CD4-positive, alpha-beta T cell treated with Interferon alpha-2 for 1 hour (primary cell): ENCODE measurements around the gene LARGE1.

Experiments
- DNase-seq, 2 donors: peaks; one replicate each; pipeline ENCODE4 v3.0.0-alpha.2; 2020 to 2022

Gene LARGE1

DNA sequence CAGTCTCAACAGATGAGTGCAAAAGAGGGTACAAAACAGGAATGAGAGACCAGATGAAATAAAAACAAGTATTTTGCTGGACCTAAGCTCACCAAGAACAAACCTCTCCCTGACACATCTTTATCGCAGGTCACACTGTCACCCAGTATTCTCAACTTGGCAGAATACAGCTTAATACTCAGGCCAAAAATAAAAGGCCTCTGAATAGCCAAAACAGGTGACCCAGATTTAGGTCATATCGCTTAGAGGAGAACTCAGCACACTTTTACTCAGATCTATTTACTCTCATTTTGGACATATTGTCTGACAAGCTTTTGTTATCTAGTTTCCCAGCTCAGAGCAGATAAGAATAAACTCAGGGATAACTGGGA, 645.2 kb downstream of the LARGE1 start:
- DNase-seq, result no peak

DNA sequence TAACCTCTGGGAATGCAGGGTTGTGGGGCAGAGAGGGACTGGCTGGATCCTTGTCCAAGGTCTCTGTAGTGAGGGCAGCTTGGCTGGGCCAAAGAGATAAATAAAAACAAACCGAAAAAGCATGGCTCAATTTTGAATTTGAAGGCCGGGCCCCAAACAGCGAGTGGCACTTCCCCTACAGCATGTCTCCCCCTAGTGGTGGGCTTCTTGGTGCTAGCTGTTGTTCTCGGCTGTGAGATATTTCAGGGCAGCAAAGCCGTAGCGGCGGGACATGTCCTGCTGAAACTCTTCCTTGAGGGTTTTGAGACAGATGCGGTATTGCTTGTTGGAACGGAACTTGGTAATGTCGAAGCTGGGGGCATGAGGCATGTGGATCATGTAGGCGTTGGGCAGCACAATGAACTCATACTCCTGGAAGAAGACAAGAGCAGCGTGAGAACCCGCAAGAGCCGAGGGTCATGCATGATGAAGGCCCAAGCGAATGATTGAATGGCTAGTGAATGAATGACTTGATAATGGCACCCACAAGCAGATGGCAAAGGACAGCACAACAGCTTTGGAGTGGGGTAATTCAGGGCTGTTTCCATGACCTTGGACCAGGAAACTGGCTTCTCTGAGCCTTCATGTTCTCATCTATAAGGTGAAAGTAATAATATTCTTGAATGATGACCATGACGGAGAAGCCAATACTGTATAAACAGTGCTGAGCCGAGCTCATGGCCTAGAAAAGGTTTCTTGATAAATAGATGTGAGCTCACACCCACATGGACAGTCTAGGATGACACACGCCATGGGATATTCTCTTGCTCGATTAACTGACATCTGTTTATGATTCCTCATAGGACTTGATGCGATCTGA, 645.8 kb downstream of the LARGE1 start:
- no peak for DNase-seq

DNA sequence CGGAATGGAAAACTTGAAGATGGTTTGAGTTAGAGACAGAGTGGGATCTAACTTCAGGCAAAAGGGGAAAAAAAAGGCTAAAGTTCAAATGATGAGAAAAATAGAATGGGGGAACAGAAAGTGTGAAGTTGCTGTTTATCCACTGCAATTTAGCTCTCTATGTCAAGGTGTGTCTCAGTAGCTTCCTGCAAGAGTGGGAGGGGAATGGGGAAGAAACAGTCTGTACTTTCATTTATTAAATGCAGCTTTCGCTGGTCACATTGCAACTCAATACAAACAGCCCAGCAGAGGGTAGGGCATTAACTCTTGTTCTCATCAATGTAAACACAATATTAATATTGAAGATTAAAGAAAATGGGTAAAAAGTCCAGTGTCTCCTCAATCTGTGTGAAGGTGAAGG, 647.4 kb downstream of the LARGE1 start:
- DNase-seq, result no peak

DNA sequence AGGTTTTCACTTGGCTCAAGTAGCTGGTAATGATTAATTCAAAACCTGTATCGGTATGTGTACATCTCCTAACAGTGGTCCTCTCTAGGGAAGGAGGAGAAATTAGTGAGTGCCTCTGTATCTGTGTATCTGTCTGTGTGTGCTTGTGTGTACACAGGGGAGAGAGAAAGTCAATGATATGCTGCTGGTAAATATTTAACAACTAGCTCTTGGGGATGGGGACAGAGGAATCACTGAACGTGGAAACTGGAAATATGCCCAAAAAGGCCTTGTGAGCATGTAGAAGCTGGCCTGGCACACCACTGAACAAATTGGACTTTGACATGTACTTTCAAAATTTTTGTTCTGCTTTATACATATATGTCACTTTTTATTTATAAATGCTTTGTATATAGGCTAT, 648.1 kb downstream of the LARGE1 start:
- no peak for DNase-seq

DNA sequence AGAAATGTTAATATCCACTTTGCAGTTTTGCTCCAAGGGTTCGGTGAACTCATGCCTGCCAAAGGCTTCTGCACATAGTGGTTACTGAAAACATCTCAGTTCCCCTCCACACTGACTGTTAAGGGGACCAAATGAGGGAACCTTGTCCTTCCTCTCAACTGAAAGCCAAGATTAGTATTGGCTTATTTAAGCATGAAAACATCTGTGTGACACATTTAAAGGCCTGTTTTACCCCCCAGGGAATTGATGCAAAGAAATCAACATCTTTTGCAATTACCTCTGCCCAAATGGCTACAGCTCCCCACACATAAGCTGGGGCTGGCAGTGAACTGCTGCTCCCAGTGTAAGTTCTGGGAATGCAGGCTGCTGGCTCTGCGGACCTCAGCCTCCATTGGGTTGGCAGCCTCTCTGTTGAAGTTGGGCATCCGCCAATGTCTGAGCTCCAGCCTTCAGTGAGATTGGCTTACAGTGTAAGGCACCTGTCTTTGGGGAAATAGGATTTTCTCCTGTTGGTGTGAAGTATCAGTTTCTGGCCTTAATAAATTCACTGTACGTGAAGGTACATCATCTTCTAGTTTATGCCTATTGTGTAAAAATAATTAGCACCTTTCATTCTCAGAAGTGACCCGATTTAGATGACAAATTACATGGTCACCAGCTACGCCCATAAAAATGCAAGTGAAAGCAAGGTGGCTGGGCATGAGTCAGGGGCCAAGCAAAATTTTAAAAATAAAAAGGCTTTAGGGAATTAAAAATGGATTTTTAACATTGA, 648.7 kb downstream of the LARGE1 start:
- DNase-seq, result peak in 1 of 2 donors; percentile 17

DNA sequence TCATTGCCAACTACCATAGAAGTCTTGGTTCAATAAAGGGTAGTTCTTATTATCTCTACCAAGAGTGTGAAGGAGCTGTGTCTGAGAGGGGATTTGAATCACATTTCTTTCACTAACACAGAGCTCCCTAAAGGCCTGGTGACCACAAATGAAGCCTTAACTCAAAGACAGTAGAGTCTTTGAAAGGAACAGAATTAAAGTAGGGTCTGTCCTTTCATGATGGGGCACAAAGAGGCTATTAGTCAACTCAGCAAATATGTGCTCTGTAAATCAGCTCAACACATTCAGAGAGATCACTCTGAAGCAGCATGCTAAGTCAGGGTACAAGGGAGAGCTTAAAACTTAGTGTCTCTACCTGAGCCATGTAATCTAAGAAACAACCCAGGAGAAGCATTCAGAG, 649.7 kb downstream of the LARGE1 start:
- DNase-seq, result no peak

DNA sequence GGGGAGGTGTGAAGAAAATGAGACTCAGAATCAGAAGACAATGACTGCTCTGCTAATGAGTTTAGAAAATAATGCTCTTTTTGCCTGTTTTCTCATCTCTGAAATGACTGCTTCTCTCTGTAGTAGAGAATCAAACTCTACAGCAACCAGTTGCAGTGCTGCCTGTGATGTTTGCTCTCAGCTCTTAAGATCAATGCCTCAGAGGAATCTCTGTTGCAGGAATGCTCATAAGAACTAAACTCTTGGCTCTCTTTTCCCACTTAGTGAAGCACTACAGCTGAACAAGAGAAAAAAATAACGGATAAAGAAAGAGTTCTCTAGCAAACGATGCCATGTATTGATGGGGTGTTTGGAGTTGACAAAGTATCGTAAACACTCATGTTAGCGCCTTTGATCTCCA, 658.6 kb downstream of the LARGE1 start:
- no peak for DNase-seq

DNA sequence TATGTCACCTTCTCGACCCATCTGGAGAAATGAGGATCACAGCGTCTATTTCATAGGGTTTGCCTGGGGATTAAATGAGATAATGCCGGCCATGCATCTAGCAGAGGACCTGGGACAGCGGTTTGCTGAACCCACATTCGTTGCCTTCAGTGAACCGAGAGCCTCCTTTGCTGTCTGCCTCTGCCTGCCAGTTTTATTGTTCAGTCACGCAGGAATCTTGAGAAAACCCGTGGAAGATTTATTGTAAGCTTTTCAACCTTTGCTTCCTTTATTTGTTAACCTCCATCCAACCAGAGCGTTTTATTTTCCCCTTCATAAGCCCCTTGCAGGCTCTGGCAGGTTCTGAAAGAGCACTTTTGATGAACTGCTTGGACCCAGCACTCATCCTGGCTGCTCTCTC, 659.8 kb downstream of the LARGE1 start:
- DNase-seq, result no peak

DNA sequence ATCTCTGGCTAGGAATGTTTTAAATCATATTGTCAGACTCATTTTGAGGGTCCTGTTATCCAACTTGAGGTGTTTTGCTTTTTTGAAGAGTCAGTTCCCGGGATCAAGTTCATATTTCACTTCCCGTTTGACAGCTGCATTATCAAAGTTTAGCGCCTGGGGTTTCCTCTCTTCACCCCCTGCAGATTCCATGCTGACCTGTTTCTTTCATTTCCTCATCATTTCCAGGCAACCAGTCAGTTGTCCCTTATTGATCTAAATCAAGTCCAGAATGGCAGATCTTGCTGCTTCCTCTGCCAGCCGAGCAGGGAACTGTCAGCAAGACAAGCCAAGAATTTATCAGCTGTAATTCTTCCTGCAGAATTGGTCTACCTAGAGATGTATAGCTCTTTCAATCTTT, 664.5 kb downstream of the LARGE1 start:
- no peak for DNase-seq

DNA sequence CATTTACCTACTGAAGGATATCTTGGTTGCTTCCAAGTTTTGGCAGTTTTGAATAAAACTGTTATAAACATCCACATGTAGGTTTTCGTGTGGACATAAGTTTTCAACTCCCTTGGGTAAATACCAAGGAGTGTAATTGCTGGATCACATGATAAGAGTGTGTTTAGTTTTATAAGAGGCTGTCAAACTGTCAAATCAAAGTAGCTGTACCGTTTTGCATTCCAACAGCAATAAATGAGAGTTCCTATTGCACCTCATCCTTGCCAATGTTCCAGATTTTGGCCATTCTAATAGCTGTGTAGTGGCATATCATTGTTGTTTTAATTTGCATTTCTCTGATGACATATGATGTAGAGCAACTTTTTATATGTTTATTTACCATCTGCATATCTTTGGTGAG, 671.3 kb downstream of the LARGE1 start:
- DNase-seq, result no peak

DNA sequence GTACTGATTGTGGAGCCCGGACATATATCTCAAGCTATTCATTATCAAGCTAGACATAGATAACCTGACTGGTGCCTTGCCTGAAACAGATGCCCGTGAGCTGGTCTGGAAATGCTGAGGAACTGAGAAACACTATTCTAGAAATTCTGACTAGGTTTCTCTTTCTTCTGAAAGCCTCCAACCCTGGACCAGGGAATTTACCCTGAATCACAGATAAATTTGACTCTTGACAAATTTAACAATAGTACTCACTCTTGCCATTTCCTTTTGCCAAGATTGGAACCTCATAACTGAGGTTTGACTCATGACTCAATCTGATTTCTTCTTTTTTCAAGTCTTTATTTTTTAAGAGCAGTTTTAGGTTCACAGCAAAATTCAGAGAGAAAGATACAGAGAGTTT, 672.5 kb downstream of the LARGE1 start:
- no peak for DNase-seq

DNA sequence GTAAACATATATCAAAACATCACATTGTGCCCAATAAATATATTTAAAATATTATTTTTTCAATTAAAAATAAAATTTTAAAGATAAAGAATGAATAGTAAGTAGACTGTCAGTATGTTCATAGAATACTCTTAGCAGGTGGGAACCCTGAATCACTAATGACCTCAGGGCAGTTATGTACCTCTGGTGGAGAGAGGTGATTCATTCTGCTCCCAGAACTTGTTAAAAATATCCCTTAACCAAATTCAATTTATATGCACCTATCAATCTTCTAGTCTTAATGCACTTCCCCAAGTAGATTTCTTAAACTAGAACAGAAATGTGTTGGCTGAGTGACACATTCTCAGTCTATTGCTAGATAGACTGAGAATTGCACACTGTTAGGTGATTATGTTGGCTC, 678.2 kb downstream of the LARGE1 start:
- no peak for DNase-seq

DNA sequence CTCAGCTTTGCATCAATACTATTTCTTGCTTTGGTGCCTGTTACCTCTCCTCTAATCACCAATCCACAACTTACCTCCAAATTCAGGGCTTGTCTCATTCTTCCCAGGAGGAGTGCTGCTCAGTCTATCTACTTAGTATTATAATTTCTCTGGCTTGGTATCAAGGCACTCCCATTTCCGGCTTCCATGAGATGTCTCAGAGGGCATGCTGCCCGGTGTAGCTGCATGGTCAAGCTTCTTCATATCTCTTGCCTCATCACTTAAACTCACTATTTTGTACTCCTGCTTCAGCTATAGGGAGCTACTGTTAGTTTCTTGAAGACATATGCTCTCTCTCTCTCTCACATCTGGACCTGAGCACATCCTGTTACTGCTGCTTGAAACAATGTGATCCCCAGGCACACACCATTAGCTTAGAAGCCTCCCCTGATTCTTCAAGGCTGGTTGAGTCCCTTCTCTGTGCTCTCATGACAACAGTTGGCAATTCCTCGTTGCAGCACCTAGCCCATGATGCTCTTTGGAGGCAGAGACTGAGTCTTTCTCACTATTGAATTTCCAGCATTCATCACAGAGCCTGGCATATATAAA, 679.3 kb downstream of the LARGE1 start:
- no peak for DNase-seq

DNA sequence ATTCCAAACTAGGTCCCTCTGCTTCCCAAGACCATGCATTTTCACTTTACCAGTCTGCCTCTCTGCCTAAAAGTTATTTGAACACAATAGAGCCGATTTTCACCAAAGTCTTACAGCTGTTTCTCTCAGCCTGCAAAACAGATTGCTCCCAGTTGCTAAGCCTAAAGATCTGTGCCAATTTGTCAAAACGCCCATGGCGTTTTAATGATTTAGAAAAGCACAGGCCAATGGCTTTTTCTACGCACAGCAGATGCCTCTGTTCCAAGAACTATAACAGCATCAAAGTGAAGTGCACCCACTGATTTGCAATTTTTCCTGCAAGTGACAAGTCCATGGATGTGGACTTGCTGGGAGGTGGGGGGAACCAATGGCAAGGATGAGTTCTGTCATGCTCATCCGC, 688.2 kb downstream of the LARGE1 start:
- DNase-seq, result no peak

DNA sequence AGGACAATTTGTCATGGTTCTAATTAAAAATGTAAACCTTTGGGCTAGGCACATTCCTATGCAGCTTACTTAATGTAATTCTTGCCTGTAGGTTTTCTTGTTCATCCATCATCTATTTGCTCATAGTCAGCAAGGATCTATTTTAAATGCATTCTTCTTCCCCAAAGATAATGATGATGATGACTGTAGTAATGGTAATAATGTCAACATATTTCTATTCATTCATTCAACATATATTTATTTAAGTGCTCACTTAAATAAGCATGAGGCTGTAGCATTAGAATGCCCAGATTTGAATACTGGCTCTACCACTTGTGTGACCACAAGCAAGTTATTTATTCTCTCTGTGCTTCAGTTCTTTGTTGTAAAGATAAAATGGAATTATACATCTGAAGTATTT, 692.5 kb downstream of the LARGE1 start:
- no peak for DNase-seq

DNA sequence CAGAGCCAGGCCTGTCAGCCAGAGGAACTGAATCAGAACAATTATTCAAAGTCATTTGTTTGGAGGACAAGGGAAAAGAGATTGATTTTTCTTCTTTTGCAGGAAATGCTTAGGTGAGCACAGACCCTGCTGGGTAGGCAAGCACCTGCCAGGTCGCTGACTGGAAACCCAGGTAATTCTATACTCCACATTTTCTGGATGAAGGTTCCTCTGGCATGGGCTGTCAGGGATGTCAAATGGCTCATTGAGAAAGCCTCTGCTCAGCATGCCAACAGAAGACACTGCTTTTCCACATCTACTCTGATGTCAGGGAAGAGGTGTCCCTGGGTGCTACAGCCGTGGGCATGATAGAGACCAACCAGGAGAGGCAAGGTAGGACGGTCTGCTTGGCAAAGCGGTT, 695.4 kb downstream of the LARGE1 start:
- DNase-seq, result no peak
